Sigmoid colon (tissue), 3 donors: ENCODE data around the gene HSPB2.

Source experiments
- CTCF ChIP-seq, 4 experiments: fragments of 450-650 bp in 3 of 4; fragments of 200-600 bp in 1 of 4; IDR thresholded peaks; one replicate each; pipeline ENCODE4 v1.5.1; 2016 to 2019; ENCODE audit warnings: antibody characterized with exemption in 4 of 4, mild to moderate bottlenecking in 3 of 4, moderate library complexity in 2 of 4
- POLR2A ChIP-seq, 2 donors: fragments of 450-650 bp; IDR thresholded peaks; one replicate each; pipeline ENCODE4 v1.6.1; 2016; ENCODE audit warnings: antibody characterized with exemption in 2 of 2, mild to moderate bottlenecking in 2 of 2, moderate library complexity in 2 of 2

GRCh38 chr11:111909378-111909777 is 3.2 kb upstream of the HSPB2 start:
- TF ChIP-seq CTCF (IDR thresholded peaks at IDR 0.05) (no peak), POLR2A (IDR thresholded peaks at IDR 0.05) (no peak)
